Measurements from ENCODE around the gene CCDC85C.

DNA sequence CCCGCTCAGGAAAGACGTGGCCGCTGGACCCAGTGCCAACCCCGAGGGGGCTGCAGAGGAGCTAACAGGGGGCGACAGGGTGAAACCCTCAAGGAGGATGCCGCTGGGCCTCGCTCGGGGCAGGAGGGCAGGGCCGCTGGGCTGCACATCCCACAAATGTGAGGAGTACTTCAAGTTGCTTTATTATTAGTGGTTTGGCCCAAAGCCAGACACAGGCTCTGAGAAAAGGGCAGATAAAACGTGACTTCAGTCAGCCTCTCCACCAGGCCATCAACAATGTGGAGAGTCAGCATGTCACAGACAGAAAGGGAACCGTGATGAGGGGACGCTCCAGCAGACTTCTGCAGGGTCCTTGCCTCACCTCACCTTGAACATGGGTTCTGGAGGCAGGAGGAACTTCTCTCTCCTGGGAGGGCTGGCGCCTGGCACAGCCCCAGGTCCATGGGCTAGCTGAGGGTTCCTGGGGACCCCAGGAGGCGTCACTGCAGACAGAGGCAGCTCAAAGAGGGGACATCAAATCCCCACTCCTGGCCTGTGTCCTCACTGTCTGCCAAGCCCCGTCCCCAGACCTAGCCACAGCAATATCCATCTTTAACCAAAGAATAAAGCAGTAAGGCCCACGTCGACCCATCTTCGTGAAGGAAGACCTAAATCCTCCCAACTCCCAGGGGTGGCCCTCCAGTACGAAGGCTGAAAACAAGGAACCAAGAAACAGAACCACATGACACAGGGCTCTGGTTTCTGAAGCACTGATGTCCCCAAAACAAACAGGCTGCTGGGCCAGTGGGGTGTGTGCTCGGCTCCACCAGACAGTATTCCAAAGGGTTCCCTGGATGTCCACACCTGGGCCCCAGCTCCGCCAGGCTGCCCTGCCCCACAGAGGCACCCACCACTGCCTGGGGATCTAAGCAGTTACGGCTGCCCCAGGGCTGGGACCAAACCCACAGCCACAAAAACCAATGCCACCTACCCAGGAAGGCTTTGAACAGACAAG, 35.1 kb downstream of the CCDC85C start:
- TF ChIP-seq, protein P1, sequence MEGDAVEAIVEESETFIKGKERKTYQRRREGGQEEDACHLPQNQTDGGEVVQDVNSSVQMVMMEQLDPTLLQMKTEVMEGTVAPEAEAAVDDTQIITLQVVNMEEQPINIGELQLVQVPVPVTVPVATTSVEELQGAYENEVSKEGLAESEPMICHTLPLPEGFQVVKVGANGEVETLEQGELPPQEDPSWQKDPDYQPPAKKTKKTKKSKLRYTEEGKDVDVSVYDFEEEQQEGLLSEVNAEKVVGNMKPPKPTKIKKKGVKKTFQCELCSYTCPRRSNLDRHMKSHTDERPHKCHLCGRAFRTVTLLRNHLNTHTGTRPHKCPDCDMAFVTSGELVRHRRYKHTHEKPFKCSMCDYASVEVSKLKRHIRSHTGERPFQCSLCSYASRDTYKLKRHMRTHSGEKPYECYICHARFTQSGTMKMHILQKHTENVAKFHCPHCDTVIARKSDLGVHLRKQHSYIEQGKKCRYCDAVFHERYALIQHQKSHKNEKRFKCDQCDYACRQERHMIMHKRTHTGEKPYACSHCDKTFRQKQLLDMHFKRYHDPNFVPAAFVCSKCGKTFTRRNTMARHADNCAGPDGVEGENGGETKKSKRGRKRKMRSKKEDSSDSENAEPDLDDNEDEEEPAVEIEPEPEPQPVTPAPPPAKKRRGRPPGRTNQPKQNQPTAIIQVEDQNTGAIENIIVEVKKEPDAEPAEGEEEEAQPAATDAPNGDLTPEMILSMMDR (conservative IDR thresholded peaks at IDR 0.05; ENCODE audit: low read depth in 2 of 2) = no peak
- no peak for TF ChIP-seq POLR2AphosphoS5 (IDR thresholded peaks at IDR 0.05; ENCODE audit: low read depth)
- no peak for TF ChIP-seq JUNB (IDR thresholded peaks at IDR 0.05; ENCODE audit: unreplicated experiment)
- TF ChIP-seq CREB1 (CRISPR knock-in tag; IDR thresholded peaks at IDR 0.05; ENCODE audit: low read depth) = no peak
- no peak for TF ChIP-seq REST (IDR thresholded peaks at IDR 0.05; ENCODE audit: unreplicated experiment)
- TF ChIP-seq EZH2 (IDR thresholded peaks at IDR 0.05; ENCODE audit: low read depth, unreplicated experiment) = no peak
- no peak for TF ChIP-seq ETS1 (IDR thresholded peaks at IDR 0.05)
- no peak for TF ChIP-seq EZH2phosphoT487 (IDR thresholded peaks at IDR 0.05; ENCODE audit: unreplicated experiment)
- TF ChIP-seq NANOG (IDR thresholded peaks at IDR 0.05; ENCODE audit: borderline replicate concordance) = no peak
- TF ChIP-seq, protein P2, sequence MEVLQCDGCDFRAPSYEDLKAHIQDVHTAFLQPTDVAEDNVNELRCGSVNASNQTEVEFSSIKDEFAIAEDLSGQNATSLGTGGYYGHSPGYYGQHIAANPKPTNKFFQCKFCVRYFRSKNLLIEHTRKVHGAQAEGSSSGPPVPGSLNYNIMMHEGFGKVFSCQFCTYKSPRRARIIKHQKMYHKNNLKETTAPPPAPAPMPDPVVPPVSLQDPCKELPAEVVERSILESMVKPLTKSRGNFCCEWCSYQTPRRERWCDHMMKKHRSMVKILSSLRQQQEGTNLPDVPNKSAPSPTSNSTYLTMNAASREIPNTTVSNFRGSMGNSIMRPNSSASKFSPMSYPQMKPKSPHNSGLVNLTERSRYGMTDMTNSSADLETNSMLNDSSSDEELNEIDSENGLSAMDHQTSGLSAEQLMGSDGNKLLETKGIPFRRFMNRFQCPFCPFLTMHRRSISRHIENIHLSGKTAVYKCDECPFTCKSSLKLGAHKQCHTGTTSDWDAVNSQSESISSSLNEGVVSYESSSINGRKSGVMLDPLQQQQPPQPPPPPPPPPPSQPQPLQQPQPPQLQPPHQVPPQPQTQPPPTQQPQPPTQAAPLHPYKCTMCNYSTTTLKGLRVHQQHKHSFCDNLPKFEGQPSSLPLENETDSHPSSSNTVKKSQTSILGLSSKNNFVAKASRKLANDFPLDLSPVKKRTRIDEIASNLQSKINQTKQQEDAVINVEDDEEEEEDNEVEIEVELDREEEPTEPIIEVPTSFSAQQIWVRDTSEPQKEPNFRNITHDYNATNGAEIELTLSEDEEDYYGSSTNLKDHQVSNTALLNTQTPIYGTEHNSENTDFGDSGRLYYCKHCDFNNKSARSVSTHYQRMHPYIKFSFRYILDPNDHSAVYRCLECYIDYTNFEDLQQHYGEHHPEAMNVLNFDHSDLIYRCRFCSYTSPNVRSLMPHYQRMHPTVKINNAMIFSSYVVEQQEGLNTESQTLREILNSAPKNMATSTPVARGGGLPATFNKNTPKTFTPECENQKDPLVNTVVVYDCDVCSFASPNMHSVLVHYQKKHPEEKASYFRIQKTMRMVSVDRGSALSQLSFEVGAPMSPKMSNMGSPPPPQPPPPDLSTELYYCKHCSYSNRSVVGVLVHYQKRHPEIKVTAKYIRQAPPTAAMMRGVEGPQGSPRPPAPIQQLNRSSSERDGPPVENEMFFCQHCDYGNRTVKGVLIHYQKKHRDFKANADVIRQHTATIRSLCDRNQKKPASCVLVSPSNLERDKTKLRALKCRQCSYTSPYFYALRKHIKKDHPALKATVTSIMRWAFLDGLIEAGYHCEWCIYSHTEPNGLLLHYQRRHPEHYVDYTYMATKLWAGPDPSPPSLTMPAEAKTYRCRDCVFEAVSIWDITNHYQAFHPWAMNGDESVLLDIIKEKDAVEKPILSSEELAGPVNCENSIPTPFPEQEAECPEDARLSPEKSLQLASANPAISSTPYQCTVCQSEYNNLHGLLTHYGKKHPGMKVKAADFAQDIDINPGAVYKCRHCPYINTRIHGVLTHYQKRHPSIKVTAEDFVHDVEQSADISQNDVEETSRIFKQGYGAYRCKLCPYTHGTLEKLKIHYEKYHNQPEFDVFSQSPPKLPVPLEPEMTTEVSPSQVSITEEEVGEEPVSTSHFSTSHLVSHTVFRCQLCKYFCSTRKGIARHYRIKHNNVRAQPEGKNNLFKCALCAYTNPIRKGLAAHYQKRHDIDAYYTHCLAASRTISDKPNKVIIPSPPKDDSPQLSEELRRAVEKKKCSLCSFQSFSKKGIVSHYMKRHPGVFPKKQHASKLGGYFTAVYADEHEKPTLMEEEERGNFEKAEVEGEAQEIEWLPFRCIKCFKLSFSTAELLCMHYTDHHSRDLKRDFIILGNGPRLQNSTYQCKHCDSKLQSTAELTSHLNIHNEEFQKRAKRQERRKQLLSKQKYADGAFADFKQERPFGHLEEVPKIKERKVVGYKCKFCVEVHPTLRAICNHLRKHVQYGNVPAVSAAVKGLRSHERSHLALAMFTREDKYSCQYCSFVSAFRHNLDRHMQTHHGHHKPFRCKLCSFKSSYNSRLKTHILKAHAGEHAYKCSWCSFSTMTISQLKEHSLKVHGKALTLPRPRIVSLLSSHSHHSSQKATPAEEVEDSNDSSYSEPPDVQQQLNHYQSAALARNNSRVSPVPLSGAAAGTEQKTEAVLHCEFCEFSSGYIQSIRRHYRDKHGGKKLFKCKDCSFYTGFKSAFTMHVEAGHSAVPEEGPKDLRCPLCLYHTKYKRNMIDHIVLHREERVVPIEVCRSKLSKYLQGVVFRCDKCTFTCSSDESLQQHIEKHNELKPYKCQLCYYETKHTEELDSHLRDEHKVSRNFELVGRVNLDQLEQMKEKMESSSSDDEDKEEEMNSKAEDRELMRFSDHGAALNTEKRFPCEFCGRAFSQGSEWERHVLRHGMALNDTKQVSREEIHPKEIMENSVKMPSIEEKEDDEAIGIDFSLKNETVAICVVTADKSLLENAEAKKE (CRISPR knock-in tag; IDR thresholded peaks at IDR 0.05) = no peak
- no peak for TF ChIP-seq STAT1 (IDR thresholded peaks at IDR 0.05; ENCODE audit: unreplicated experiment)
- no peak for TF ChIP-seq ZNF331 (CRISPR knock-in tag; IDR thresholded peaks at IDR 0.05; ENCODE audit: low read depth)
